Measurements from ENCODE around the gene TADA3.

GRCh38 chr3:9768141-9768775 is 24.0 kb downstream of the TADA3 start:
- TF ChIP-seq, protein P1, sequence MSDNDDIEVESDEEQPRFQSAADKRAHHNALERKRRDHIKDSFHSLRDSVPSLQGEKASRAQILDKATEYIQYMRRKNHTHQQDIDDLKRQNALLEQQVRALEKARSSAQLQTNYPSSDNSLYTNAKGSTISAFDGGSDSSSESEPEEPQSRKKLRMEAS (CRISPR knock-in tag; IDR thresholded peaks at IDR 0.05): no peak
- TF ChIP-seq JAZF1 (CRISPR knock-in tag; IDR thresholded peaks at IDR 0.05) (no peak), FOXJ3 (CRISPR knock-in tag; IDR thresholded peaks at IDR 0.05; ENCODE audit: borderline replicate concordance) (no peak), TP53 (CRISPR knock-in tag; IDR thresholded peaks at IDR 0.05) (no peak), ZNF425 (CRISPR knock-in tag; conservative IDR thresholded peaks at IDR 0.05) (no peak), ATF6 (CRISPR knock-in tag; IDR thresholded peaks at IDR 0.05) (no peak), TEAD4 (CRISPR knock-in tag; IDR thresholded peaks at IDR 0.05) (no peak), CREB1 (CRISPR knock-in tag; IDR thresholded peaks at IDR 0.05) (no peak), USF2 (CRISPR knock-in tag; IDR thresholded peaks at IDR 0.05) (no peak), ZNF219 (CRISPR knock-in tag; IDR thresholded peaks at IDR 0.05; ENCODE audit: borderline replicate concordance) (no peak), PRDM15 (CRISPR knock-in tag; IDR thresholded peaks at IDR 0.05) (no peak)
- TF ChIP-seq, protein P2, sequence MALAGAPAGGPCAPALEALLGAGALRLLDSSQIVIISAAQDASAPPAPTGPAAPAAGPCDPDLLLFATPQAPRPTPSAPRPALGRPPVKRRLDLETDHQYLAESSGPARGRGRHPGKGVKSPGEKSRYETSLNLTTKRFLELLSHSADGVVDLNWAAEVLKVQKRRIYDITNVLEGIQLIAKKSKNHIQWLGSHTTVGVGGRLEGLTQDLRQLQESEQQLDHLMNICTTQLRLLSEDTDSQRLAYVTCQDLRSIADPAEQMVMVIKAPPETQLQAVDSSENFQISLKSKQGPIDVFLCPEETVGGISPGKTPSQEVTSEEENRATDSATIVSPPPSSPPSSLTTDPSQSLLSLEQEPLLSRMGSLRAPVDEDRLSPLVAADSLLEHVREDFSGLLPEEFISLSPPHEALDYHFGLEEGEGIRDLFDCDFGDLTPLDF (CRISPR knock-in tag; IDR thresholded peaks at IDR 0.05): no peak
- TF ChIP-seq, protein P3, sequence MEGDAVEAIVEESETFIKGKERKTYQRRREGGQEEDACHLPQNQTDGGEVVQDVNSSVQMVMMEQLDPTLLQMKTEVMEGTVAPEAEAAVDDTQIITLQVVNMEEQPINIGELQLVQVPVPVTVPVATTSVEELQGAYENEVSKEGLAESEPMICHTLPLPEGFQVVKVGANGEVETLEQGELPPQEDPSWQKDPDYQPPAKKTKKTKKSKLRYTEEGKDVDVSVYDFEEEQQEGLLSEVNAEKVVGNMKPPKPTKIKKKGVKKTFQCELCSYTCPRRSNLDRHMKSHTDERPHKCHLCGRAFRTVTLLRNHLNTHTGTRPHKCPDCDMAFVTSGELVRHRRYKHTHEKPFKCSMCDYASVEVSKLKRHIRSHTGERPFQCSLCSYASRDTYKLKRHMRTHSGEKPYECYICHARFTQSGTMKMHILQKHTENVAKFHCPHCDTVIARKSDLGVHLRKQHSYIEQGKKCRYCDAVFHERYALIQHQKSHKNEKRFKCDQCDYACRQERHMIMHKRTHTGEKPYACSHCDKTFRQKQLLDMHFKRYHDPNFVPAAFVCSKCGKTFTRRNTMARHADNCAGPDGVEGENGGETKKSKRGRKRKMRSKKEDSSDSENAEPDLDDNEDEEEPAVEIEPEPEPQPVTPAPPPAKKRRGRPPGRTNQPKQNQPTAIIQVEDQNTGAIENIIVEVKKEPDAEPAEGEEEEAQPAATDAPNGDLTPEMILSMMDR (IDR thresholded peaks at IDR 0.05): no peak
